Measurements from ENCODE around the gene TIMELESS.

Gene TIMELESS

DNA sequence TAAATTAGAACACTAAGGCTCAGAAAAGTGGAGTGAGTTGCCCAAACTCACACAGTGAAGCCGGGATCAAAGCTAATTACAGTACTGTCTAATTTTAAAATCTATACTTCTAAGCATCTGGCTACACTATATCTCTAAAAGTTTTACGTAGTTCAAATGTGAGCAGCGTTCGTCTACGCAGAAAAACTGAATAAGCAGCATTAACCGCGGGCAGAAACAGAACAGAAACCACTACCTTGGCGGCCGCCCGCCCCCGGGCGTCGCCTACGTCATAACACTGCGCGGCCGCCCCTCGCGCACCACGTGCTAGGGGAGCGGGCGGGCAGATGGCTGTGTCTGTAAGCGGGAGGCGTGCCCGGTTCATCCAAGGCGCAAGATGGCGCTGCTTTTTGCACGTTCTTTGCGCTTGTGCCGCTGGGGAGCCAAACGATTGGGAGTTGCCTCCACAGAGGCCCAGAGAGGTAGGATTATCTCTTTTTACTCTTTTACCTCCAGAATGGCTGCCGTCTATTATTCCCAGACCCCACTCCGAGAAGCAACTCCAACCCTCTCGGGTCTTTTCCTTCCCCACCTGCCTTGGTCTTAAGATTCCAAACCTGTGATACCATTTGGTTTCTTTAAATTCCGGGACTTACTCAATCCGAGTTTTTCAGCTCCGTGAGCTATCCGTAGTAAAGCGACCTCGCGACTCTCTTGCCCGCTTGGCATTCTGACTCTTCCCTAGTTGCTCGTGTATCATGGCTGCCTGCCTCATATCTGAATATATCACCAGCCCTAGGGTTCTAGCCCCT, 19.2 kb upstream of the TIMELESS start, which contains the start of gene SPRYD4 (continued):
- TF ChIP-seq ZBTB7A (tag by site-specific recombination; IDR thresholded peaks at IDR 0.05; ENCODE audit: low read depth) (peak; percentile 71; the same call in 1 of the 2 replicates), ZFP69B (tag by site-specific recombination; IDR thresholded peaks at IDR 0.05) (peak; percentile 63; the same call in 1 of the 2 replicates), ZNF114 (tag by site-specific recombination; IDR thresholded peaks at IDR 0.05) (no peak), ZBTB20 (tag by site-specific recombination; IDR thresholded peaks at IDR 0.05) (peak; percentile 8; the same call in 1 of the 2 replicates), EGR2 (tag by site-specific recombination; IDR thresholded peaks at IDR 0.05; ENCODE audit: low read depth) (peak; percentile 79), ZNF76 (tag by site-specific recombination; IDR thresholded peaks at IDR 0.05; ENCODE audit: borderline replicate concordance, low read depth) (peak; percentile 70; the same call in 1 of the 2 replicates), ZNF521 (tag by site-specific recombination; IDR thresholded peaks at IDR 0.05) (no peak), ZNF341 (tag by site-specific recombination; IDR thresholded peaks at IDR 0.05; ENCODE audit: low read depth) (peak; percentile 28; the same call in 1 of the 2 replicates), ZNF529 (tag by site-specific recombination; IDR thresholded peaks at IDR 0.05; ENCODE audit: insufficient replicate concordance) (no peak), GLI2 (tag by site-specific recombination; IDR thresholded peaks at IDR 0.05; ENCODE audit: borderline replicate concordance, low read depth) (no peak), ZNF747 (tag by site-specific recombination; IDR thresholded peaks at IDR 0.05) (no peak), ZNF169 (tag by site-specific recombination; IDR thresholded peaks at IDR 0.05) (no peak), ZFP37 (tag by site-specific recombination; IDR thresholded peaks at IDR 0.05) (peak; percentile 87; the same call in 1 of the 2 replicates), ZNF660 (tag by site-specific recombination; IDR thresholded peaks at IDR 0.05) (peak; percentile 82), GLIS1 (tag by site-specific recombination; IDR thresholded peaks at IDR 0.05) (peak; percentile 64; the same call in 1 of the 2 replicates), ZNF202 (tag by site-specific recombination; IDR thresholded peaks at IDR 0.05; ENCODE audit: borderline replicate concordance) (no peak), ZNF600 (tag by site-specific recombination; IDR thresholded peaks at IDR 0.05) (peak; percentile 34; the same call in 1 of the 2 replicates), ZBTB17 (tag by site-specific recombination; IDR thresholded peaks at IDR 0.05) (peak; percentile 87), SP7 (tag by site-specific recombination; IDR thresholded peaks at IDR 0.05) (peak; percentile 76), REPIN1 (tag by site-specific recombination; IDR thresholded peaks at IDR 0.05; ENCODE audit: low read depth) (no peak), ZNF830 (tag by site-specific recombination; IDR thresholded peaks at IDR 0.05; ENCODE audit: low read depth) (no peak)
- TF ChIP-seq, protein P1, sequence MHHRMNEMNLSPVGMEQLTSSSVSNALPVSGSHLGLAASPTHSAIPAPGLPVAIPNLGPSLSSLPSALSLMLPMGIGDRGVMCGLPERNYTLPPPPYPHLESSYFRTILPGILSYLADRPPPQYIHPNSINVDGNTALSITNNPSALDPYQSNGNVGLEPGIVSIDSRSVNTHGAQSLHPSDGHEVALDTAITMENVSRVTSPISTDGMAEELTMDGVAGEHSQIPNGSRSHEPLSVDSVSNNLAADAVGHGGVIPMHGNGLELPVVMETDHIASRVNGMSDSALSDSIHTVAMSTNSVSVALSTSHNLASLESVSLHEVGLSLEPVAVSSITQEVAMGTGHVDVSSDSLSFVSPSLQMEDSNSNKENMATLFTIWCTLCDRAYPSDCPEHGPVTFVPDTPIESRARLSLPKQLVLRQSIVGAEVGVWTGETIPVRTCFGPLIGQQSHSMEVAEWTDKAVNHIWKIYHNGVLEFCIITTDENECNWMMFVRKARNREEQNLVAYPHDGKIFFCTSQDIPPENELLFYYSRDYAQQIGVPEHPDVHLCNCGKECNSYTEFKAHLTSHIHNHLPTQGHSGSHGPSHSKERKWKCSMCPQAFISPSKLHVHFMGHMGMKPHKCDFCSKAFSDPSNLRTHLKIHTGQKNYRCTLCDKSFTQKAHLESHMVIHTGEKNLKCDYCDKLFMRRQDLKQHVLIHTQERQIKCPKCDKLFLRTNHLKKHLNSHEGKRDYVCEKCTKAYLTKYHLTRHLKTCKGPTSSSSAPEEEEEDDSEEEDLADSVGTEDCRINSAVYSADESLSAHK (tag by site-specific recombination; IDR thresholded peaks at IDR 0.05): peak; percentile 94
- TF ChIP-seq, protein P2, sequence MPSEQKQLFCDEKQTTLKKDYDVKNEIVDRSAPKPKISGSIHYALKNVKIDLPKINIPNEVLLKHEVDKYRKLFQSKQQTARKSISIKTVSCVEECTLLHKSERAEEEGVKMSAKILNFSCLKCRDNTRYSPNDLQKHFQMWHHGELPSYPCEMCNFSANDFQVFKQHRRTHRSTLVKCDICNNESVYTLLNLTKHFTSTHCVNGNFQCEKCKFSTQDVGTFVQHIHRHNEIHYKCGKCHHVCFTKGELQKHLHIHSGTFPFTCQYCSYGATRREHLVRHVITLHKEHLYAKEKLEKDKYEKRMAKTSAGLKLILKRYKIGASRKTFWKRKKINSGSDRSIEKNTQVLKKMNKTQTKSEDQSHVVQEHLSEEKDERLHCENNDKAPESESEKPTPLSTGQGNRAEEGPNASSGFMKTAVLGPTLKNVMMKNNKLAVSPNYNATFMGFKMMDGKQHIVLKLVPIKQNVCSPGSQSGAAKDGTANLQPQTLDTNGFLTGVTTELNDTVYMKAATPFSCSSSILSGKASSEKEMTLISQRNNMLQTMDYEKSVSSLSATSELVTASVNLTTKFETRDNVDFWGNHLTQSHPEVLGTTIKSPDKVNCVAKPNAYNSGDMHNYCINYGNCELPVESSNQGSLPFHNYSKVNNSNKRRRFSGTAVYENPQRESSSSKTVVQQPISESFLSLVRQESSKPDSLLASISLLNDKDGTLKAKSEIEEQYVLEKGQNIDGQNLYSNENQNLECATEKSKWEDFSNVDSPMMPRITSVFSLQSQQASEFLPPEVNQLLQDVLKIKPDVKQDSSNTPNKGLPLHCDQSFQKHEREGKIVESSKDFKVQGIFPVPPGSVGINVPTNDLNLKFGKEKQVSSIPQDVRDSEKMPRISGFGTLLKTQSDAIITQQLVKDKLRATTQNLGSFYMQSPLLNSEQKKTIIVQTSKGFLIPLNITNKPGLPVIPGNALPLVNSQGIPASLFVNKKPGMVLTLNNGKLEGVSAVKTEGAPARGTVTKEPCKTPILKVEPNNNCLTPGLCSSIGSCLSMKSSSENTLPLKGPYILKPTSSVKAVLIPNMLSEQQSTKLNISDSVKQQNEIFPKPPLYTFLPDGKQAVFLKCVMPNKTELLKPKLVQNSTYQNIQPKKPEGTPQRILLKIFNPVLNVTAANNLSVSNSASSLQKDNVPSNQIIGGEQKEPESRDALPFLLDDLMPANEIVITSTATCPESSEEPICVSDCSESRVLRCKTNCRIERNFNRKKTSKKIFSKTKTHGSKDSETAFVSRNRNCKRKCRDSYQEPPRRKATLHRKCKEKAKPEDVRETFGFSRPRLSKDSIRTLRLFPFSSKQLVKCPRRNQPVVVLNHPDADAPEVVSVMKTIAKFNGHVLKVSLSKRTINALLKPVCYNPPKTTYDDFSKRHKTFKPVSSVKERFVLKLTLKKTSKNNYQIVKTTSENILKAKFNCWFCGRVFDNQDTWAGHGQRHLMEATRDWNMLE (tag by site-specific recombination; conservative IDR thresholded peaks at IDR 0.05; ENCODE audit: low read depth): 0 out of 2 replicates have a peak, but pooled peaks have one; percentile 20
- TF ChIP-seq, protein P3, sequence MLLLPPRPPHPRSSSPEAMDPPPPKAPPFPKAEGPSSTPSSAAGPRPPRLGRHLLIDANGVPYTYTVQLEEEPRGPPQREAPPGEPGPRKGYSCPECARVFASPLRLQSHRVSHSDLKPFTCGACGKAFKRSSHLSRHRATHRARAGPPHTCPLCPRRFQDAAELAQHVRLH (tag by site-specific recombination; IDR thresholded peaks at IDR 0.05): 0 out of 2 replicates have a peak, but pooled peaks have one; percentile 61
- TF ChIP-seq, protein P4, sequence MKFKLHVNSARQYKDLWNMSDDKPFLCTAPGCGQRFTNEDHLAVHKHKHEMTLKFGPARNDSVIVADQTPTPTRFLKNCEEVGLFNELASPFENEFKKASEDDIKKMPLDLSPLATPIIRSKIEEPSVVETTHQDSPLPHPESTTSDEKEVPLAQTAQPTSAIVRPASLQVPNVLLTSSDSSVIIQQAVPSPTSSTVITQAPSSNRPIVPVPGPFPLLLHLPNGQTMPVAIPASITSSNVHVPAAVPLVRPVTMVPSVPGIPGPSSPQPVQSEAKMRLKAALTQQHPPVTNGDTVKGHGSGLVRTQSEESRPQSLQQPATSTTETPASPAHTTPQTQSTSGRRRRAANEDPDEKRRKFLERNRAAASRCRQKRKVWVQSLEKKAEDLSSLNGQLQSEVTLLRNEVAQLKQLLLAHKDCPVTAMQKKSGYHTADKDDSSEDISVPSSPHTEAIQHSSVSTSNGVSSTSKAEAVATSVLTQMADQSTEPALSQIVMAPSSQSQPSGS (tag by site-specific recombination; IDR thresholded peaks at IDR 0.05; ENCODE audit: low read depth): peak; percentile 78; the same call in 1 of the 2 replicates
- TF ChIP-seq, protein P5, sequence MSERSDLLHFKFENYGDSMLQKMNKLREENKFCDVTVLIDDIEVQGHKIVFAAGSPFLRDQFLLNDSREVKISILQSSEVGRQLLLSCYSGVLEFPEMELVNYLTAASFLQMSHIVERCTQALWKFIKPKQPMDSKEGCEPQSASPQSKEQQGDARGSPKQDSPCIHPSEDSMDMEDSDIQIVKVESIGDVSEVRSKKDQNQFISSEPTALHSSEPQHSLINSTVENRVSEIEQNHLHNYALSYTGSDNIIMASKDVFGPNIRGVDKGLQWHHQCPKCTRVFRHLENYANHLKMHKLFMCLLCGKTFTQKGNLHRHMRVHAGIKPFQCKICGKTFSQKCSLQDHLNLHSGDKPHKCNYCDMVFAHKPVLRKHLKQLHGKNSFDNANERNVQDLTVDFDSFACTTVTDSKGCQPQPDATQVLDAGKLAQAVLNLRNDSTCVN (tag by site-specific recombination; optimal IDR thresholded peaks at IDR 0.05): peak; percentile 77
- TF ChIP-seq, protein P6, sequence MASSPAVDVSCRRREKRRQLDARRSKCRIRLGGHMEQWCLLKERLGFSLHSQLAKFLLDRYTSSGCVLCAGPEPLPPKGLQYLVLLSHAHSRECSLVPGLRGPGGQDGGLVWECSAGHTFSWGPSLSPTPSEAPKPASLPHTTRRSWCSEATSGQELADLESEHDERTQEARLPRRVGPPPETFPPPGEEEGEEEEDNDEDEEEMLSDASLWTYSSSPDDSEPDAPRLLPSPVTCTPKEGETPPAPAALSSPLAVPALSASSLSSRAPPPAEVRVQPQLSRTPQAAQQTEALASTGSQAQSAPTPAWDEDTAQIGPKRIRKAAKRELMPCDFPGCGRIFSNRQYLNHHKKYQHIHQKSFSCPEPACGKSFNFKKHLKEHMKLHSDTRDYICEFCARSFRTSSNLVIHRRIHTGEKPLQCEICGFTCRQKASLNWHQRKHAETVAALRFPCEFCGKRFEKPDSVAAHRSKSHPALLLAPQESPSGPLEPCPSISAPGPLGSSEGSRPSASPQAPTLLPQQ (tag by site-specific recombination; IDR thresholded peaks at IDR 0.05): peak; percentile 81
